Hematopoietic multipotent progenitor cell treated with erythropoietin and hydrocortisone succinate and interleukin-3 and kit ligand, for 4 days (in vitro differentiated cells): ENCODE measurements around the gene CCNK.

Experiments
- DNase-seq: peaks from one replicate; pipeline ENCODE4 v3.0.0-alpha.2; 2015

CCNK gene

DNA sequence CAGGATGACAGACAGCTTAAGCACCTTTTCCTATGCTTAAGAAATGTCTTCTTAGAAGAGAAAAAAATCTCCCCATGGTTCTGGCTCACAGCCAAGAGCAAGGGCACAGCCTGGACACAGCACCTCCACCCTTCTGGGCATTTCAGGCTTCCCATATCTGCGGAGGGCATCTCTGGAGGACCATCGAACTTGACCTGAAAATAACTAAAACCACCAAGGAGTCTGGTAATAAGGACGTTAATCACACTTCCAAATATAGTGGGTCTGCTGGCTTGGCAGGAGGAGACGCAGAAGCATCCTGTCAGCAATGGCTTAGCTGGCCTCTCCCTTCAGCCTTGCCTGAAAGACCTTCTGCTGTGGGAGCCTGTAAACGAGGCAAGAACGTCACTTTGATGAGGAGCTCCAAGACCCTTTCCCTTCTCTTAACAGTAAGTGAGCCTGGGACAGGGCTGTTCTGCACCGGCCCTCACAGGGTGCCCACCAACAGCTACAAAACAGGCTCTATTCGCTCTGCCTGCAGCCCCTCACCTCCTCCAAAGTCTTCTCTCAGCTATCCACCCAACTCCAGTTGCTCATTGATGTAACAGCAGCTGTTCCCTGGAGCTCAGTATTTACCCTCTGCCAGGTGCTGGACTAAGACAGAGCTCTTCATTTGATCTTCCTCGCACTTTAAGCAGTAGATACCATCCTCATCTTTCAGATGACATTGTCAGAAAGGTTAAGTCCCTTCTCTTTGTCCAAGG, 13.7 kb upstream of the CCNK start:
- no peak for DNase-seq

DNA sequence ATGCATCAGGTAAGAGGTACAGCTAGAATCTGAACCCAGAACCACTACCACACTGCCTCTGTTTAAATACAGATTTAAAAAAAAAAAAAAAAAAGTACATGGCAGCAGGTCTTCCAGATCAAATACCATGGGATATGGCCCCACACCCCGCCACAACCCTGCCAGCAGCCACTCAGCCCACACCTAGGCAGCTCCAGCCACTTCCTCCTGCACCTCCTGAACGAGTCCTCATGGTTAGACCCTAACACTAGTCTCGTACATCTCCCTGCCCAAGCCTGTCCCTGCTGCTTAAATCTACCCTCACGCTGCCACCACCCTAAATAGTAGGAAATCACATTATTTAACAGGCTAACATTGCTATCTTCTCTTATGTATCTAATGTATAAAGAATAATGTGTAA, 13.1 kb upstream of the CCNK start:
- no peak for DNase-seq

DNA sequence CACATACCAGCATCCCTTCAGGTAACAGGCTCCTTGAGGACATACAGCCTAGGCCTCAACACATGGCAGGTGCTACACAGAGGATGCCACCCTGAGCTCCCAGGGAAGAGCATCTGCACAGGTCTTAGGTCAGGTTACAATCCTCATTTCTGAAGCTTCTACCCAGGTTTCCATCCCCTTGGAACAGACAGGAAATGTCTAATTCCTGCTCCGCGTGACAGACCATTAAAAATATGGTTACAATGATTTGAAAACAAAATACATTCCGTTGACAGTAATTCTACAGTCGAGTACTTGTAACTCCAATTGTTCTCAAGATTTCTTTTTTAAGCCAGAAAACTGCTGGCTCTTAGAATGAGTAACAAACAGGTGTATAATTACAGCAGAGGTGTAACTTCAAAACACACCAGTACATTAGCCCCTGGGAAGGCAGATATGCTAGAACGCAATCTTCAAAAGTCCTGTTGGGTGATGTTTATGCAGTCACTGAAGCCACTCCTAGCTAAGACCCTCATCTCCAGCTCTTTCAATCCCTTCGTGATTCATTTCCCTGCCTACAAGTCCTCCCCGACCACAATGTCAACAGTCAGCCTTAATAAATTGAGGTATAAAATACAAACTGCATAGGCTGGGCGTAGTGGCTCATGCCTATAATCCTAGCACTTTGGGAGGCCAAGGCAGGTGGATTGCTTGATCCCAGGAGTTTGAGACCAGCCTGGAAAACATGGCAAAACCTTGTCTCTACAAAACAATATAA, 12.2 kb upstream of the CCNK start:
- no peak for DNase-seq

DNA sequence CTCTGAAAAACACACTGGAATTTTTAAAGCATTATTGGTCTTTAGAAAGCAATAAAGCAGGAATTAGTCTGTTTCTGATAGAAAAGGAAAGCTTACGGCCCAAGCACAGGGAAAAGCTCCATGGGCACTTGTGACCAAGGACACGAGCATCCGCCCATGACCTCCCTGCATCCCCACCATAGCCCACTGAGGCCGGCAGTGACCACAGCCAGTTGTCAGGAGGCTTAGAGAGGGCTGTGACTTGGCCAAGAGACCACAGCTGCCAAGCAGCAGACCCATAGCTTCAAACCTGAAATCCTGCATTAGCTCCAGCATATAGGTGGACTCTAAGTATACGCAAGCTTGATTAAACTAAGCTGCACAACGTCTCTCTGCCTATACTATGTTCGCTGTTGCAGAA, 9.5 kb upstream of the CCNK start:
- no peak for DNase-seq

DNA sequence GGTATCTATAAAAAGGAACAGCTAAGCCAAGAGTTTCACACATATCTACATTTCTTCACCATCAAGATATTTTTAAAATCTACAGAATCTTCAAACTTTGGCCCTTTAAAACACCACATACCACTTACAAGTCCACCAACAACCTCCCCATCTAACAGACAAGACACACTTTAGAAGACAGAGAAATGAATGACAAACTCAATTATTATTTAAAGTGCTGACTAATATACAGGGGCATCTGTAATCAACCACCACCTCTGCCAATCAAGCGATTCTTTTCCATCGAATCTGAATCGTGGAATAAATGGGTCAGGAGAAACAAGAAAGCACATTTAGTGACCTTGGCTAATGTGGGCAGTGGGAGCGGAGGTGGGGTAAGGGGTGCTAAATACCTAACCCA, 8.3 kb upstream of the CCNK start:
- no peak for DNase-seq

DNA sequence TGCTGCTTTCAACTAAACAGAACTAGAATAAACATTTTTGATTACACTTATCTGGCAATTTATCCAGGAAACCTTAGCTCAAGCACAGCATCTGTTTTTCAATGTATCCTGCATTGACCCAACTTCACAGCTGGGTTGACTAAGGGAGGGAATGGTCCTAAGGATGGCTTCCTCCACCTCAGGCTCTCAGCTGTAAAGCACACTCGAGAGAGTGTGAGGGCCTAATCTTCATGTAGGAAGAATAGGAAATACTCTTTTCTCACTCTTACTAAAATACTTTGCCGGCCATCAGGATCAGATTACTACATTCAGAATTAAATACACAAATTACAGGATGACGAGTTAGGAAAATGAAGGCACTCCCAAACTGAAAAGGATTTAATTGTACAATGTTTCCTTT, 7.8 kb upstream of the CCNK start:
- DNase-seq, result no peak

DNA sequence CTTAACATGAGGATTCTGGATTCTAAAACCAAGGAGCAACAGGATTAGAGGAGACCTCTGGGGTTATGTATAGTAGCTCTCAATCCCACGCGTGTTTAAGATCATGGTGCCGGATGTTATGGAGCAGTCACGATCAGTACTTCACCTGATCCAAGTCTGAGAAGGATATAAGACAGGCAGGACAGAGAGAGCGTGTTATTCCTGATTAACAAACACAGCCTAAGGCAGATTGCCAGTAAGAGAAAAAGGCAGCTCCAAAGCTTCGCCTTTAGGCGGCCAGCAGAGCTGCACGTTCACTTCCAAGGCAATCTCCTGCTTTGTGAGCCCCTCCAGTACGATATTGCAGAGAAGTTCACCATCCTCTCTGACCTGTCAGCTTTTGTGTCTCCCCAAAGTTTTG, 6.0 kb upstream of the CCNK start:
- no peak for DNase-seq

DNA sequence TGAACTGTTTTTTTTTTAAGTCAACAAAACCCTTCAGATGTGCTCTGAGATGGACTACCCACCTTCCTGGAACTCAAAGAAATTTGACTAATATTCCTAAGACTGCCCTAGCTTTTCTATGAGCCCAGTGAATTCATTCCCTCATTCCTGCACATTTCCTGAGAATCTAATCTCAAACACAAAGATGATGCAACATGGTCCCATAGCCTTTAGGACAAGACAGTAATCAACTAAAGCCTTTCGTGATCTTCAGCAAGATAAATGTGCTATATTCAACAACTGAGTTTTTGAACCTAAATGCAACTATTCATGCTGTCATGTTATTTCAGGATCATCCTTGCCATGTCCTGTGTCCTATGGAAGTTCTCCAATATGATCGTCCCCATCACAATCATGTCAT, 5.5 kb upstream of the CCNK start:
- no peak for DNase-seq

DNA sequence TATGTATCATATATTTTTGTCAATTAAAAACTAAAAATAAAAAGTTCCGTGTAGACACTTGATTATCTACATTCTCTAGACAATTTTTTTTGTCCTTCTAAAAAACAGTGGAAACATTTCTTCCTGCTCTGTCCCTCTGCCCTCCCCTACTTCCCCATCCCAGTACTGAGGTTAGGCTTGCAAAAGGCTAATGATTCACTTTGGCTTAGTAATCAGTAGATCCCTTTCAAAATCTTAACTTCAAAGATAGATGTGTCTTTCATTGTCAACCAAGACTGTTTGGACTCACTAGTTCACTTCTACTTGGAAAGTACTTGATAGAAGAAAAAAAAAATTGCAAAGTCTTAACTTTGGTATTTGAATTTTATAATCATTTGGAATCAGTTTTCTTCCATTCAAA, 4.3 kb upstream of the CCNK start:
- DNase-seq, result peak; percentile 41

DNA sequence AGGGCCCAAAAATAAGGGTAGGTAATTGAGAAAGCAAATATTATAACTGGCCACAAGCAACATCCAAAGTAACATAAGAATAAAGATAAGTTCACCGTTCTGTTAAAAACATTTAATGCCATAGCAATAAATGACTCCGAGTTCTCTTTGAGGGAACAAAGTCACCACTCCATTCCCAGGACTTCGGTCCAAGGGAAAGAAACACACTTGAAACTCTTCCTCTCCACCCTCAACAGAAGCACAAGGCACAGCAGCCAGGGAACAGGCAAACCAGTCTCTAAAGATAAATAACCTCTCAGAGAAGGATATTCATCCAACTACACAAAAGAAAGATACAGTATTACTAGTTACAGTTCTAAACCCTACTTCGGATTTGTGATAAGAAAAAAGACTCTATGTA, 3.1 kb upstream of the CCNK start:
- no peak for DNase-seq

DNA sequence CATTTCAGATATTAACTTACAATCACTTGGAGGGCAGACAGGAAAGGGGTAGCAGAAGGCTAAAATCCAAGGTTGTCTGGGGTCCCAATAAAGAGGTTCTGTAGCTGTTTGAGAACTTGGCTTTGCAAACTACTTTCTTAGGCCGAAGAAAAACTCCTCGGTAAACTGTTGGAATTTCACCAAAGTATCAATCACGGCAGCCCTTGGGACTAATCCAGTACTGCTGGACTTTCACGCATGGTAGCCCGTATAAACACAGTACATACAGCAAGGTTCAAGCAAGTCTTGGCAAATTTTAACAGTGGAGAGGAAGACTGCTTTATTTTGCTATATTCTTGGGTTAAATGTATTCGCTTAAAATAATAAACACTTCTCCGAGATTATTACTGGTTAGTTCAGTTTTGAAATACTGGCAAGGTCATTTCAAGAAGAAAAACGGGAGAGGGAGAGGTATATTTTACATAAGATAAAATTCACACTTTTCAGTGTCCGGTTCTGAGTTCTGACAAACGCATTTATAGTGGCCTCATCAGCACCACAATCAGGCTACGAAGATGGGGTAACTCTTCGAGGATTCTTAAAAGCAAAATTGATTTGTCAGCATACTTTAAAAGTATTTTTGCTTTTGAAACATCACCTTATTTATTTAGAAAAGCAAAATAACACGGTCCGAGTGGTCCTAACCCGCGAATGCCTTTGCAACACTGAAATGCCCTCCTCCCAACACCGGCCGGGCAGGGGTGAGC, 1.9 kb upstream of the CCNK start:
- DNase-seq, result no peak

DNA sequence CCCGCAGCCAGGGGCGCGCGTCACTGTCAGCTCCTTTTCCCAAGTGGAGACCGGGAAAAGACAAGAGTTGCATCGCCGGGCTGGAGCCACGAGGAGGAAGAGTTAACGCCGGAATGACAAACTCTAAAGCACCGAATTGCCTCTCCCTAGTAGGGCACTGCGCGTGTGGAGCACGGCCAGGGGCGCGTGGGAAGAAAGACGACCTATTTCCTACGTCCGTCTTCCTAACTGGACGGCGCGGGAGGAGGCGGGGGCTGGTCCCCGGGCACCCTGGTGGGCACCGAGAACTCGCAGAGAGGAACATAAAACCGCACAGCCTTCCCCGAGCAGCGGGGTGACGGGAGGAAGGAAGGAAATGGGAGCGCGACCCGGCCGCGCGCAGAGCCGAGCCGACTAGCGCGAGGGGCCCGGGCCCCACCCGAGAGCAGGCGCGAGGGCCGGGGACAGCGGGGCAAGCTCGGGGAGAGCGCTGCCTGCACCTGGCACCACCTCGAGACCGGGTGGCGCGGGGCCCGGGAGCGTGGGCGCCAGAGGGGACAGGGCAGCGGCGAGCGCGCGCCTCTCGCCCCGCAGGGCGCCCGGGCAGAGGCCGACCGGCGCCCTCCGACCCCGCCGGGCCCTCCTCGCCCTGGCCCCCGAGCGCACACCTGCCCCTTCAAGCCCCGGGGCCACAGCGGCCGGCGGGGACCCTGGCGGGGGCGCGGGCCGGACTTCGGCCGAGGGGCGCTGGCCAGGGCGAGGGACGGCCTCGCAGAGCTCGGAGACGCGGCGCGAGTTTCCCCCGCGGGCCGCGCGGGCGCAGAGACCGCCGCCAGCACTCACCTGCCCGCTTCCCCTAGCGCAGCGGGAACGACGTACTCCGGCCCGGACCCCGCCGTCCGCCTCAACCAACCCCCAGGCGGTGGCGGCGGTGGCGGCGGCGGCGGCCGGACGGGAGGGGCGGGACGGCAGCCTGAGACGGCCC, 1.0 kb upstream of the CCNK start, which contains the start of gene SETD3:
Gene SETD3 (minus strand): TSS at position 954 of the 964 bp plus-strand sequence. CDS start 15,054 bp downstream, outside the sequence.
- DNase-seq, result peak; percentile 73

DNA sequence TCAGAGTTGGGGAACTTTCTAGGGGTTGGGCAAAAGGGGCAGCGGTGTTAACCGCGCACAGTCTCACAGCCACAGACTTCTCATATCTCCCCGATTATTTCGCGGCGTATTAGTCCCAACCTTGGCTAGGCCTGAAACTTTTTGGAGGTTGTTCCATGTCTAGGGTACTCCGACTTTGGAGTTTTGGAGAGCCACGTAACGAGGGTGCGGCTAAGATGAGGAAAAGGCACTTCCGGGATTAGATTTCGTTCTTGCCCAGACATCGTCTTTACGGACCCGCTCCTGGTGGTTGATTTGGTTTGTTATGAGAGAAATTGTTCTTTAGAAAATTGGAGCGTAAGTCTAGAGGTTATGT, 513 bp downstream of the CCNK start:
- DNase-seq, result peak; percentile 60

DNA sequence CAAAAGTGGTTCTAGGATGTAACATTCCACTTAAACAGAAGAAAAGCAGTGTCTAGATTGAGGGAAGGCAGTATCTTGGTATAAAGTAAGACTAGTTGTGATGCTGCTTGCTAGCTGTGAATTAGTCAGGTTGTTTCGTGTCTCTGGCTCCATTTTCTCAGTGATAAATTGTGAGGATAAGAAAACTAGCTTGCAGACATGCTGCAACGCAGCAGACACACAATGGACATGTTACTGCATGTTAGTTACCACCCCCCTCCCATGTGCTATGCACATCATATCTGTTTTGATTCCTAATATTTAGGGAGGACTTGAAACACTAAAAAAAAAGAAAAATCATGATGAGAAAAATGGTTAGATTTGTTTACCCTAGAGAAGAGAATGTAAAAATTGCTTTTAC, 2.9 kb downstream of the CCNK start:
- no peak for DNase-seq

DNA sequence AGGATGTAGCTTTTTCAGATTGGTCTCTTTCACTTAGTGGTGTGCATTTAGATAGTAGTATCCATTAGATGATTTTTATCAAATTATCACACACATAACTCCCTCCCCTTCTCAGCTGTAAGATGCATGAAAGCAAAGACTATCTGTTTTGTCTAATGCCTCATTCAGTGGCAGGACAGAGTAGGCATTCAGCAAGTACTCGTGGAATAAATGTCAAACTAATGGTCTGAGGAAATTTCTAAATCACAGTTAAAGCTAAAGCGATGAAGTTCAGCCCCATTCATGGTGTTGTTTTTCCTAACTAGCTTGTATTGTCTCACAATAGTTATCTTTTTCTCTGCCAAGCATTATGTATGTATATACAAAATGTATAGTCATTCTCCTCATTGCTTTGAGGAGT, 16.1 kb downstream of the CCNK start:
- no peak for DNase-seq

DNA sequence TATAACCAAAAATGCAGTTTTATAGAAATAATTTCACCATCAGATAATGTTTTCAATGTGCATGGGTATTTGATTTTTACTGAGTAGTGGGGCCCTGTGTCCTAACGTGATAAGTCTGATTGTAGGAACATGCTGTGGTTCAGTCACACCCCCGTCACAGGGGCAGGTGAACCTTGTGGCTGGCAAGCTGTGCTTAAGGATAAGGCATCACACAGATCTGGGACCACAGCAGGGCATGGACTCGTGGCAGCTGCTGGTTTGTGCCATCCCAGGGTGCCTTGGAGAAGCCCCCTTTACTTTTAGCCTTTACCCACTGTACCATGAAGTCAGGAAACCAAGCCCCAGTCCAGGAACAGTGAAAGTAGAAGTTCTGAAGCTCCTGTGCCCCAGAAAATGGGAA, 16.7 kb downstream of the CCNK start:
- DNase-seq, result peak; percentile 34

DNA sequence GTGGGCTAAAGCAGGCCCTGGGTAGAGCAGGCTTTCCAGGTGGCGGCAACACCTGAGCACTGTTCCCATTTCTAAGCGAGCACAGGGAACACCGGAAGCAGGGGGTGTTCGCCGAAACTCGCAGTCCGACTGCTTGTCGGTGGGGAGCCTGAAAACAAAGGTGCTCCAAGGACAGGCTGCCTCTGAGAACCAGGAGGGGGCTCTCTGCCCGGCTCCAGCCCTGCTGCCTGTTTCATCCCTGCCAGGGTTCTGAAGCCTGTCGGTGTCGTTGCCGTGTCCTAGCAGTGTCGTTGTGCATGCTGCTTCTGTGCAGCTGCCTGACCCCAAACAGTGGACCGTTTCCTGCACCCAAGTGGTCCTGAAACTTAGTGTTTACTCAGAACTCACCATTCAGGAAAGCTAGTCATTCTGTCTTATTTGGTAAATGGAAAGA, 21.8 kb downstream of the CCNK start:
- DNase-seq, result no peak

DNA sequence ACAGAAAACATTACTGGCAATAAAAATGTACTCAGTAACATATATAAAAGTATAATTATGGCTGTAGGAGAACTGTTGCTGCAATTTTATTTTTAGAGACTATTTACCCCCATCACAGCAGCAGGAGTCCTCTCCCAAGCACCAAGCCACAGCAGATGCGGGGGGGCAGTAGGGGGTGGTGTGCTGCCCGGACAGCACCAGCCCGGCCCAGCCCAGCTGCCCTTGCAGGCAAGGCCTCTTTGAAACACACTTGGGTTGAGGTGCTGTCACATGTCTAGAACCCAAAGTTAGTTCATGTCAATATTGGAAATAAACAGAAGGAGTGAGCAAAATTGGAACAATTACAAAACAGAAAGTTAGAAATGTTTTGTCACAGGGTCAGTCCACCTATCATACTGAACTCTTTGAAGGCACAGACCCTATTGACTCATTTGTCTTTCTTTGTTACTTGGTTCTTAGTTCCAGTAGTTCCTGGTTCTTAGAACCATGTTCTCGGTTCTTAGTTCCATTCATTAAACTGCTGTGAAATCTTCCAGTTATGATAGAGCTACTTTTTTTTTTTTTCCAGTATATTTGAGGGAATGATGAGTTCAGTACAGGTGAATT, 22.7 kb downstream of the CCNK start:
- DNase-seq, result no peak

DNA sequence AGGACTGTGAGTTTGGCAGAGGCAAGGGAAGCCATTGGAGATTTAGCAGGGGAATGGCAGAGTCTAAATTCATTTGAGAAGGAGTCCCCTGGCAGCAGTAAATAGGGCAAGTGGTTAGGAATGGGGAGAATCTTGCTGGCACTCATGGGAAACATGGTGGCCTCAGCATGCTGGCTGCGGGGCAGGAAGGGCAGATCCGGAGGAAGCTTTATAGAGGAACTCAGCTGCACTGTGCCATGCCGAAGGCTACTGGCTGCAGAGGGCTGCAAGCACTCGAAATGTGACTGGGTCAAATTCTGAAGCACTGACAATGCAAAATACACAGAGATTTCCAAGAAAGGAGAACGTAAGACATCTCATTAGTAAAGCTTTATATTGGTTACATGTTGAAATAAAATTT, 23.9 kb downstream of the CCNK start:
- DNase-seq, result no peak

DNA sequence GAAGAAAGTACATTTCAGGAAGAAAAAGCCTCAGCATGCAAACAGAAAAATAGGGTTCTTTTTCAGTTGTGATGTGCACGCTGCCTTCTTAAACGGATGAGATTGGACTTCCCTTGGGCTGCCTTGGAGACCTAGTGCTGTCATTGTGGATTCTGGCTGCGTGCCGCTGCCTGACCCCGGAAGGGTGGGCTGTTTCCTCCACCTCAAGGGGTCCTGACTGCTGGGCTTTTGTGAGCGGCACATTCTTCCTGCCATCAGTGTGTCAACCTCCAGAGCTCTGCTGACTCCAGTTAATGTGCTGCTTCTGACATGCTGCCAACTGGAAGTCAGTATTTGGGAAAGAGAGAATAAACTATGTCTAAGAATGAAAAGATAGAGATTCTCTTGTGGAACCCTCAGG, 25.1 kb downstream of the CCNK start:
- DNase-seq, result no peak

DNA sequence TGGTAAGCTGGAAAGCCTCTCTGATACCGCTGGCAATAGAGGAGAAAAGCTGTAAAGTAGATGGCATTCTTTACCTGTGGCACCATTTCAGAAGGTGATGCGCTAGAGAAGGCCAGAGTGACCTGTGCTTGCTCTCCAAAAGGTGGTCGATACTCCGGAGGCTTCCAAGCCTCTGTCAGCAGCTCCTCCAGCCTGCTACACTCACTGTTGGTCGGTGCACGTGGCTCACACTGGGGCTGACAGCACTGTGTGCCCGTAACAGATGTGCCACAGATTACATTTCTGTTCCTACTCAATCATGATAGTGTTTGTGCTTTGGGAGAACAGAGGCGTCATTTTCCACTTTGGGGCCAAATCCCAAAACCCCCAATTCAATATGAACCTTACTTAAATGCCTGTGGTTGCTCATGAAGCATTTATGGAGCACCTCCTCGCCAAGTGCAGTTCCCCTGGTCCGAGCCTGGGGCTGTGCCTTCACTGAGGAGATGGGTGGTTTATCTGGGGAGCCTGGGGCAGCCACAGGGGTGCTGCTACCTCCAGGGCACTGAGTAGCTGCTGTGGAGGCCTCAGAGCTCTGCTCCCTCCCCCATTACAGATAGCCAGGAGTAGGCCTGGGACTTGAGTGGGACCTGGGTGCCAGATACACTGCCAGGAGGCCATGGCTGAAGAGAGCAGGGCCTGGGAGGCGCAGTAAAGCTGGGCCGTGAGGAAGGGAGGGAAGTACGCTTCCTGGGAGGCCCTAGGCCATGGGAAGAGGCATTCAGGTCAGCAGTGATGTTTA, 26.8 kb downstream of the CCNK start:
- DNase-seq, result no peak
